WTC11 (cell line): ENCODE data around the gene CHST1. TPM values are rescaled to one million over a fixed set of nuclear protein-coding genes. Genes with fewer than 3 reads are reported as not detected.

ENCODE experiments used
- ATAC-seq: fragments of 200-7000 bp; cut with Tn5 transposase; 2 replicates; pipeline ENCODE4 v1.10.0; 2021; ENCODE audit warnings: mild to moderate bottlenecking, moderate library complexity
- CTCF ChIA-PET: fragments of 300-600 bp; sonication (Branson Sonifier 250); formaldehyde crosslinking; loops from one replicate; lab custom pipeline; 2021; ENCODE audit warnings: antibody characterized with exemption; lab: Charles Lee
- POLR2A ChIA-PET: fragments of 350-600 bp; sonication (Branson Sonifier 250); formaldehyde crosslinking; loops from one replicate; lab custom pipeline; 2021; ENCODE audit warnings: antibody characterized with exemption; lab: Charles Lee
- DNase-seq: peaks from one replicate; pipeline ENCODE4 v3.0.0; 2021; ENCODE audit warnings: low spot score
- H3K27ac Mint-ChIP-seq: 2 replicates; pipeline ENCODE4 v1.8.0; 2021; ENCODE audit warnings: mixed read lengths
- H3K27me3 Mint-ChIP-seq: 2 replicates; pipeline ENCODE4 v1.8.0; 2021; ENCODE audit warnings: low read depth, mild to moderate bottlenecking, moderate library complexity, mixed read lengths
- H3K36me3 Mint-ChIP-seq: 2 replicates; pipeline ENCODE4 v1.8.0; 2021; ENCODE audit warnings: mixed read lengths
- H3K4me1 Mint-ChIP-seq: 2 replicates; pipeline ENCODE4 v1.8.0; 2022; ENCODE audit warnings: mixed read lengths
- H3K4me3 Mint-ChIP-seq: 2 replicates; pipeline ENCODE4 v1.8.0; 2021; ENCODE audit warnings: mild to moderate bottlenecking, moderate library complexity, mixed read lengths
- H3K9me3 Mint-ChIP-seq: 2 replicates; pipeline ENCODE4 v1.8.0; 2021; ENCODE audit warnings: mixed read lengths
- FOXK1 ChIP-seq: sonication (generic); formaldehyde crosslinking; IDR thresholded peaks from 2 replicates; pipeline ENCODE4 v1.8.0; 2022; ENCODE audit warnings: mild to moderate bottlenecking, moderate library complexity, missing genetic modification reagents
- GABPB1 ChIP-seq: sonication (generic); formaldehyde crosslinking; IDR thresholded peaks from 2 replicates; pipeline ENCODE4 v1.8.1; 2023; ENCODE audit warnings: mild to moderate bottlenecking, missing genetic modification reagents
- GTF2I ChIP-seq: fragments of 250-450 bp; sonication (Bioruptor Pico); conservative IDR thresholded peaks from 2 replicates; pipeline ENCODE4 v1.4.0; 2021; ENCODE audit warnings: mild to moderate bottlenecking
- MYBL2 ChIP-seq: sonication (generic); formaldehyde crosslinking; IDR thresholded peaks from 2 replicates; pipeline ENCODE4 v1.8.1; 2023; ENCODE audit warnings: mild to moderate bottlenecking, moderate library complexity, missing genetic modification reagents
- NFATC4 ChIP-seq: fragments of 250-450 bp; sonication (Bioruptor Pico); IDR thresholded peaks from 2 replicates; pipeline ENCODE4 v1.9.0; 2021; ENCODE audit warnings: mild to moderate bottlenecking
- SOX15 ChIP-seq: fragments of 250-450 bp; sonication (Bioruptor Pico); IDR thresholded peaks from 2 replicates; pipeline ENCODE4 v1.9.0; 2021; ENCODE audit warnings: mild to moderate bottlenecking
- TP53 ChIP-seq: sonication (generic); formaldehyde crosslinking; IDR thresholded peaks from 2 replicates; pipeline ENCODE4 v1.8.1; 2023; ENCODE audit warnings: mild to moderate bottlenecking, missing genetic modification reagents
- ZNF263 ChIP-seq: sonication (generic); formaldehyde crosslinking; IDR thresholded peaks from 2 replicates; pipeline ENCODE4 v1.8.1; 2022; ENCODE audit warnings: low read depth, mild to moderate bottlenecking, moderate library complexity, missing genetic modification reagents
- ZNF317 ChIP-seq: sonication (generic); formaldehyde crosslinking; IDR thresholded peaks from 2 replicates; pipeline ENCODE4 v1.8.1; 2023; ENCODE audit warnings: low read depth, mild to moderate bottlenecking, moderate library complexity, missing genetic modification reagents, borderline replicate concordance
- ZNF396 ChIP-seq: fragments of 250-450 bp; sonication (Bioruptor Pico); IDR thresholded peaks from 2 replicates; pipeline ENCODE4 v1.8.0; 2021; ENCODE audit warnings: mild to moderate bottlenecking, moderate library complexity, borderline replicate concordance
- total RNA-seq: library from RNA; stranded (reverse); gene quantifications from 3 replicates; pipeline ENCODE4 v1.2.3, GENCODE V29; 2021
- TF ChIP-seq, protein P1 (sequence below): sonication (generic); formaldehyde crosslinking; IDR thresholded peaks from 2 replicates; pipeline ENCODE4 v1.8.0; 2022; ENCODE audit warnings: mild to moderate bottlenecking, missing genetic modification reagents
- TF ChIP-seq, protein P2 (sequence below): sonication (generic); formaldehyde crosslinking; IDR thresholded peaks from 2 replicates; pipeline ENCODE4 v1.8.1; 2023; ENCODE audit warnings: mild to moderate bottlenecking, missing genetic modification reagents
- TF ChIP-seq, protein P3 (sequence below): sonication (generic); formaldehyde crosslinking; IDR thresholded peaks from 2 replicates; pipeline ENCODE4 v1.8.1; 2022; ENCODE audit warnings: low read depth, mild to moderate bottlenecking, moderate library complexity, missing genetic modification reagents, borderline replicate concordance
- TF ChIP-seq, protein P4 (sequence below): fragments of 200-600 bp; IDR thresholded peaks from 2 replicates; pipeline ENCODE4 v1.8.0; 2022; ENCODE audit warnings: antibody characterized with exemption
- TF ChIP-seq, protein P5 (sequence below): sonication (generic); formaldehyde crosslinking; IDR thresholded peaks from 2 replicates; pipeline ENCODE4 v1.8.1; 2023; ENCODE audit warnings: mild to moderate bottlenecking, missing genetic modification reagents
- TF ChIP-seq, protein P6 (sequence below): sonication (generic); formaldehyde crosslinking; IDR thresholded peaks from 2 replicates; pipeline ENCODE4 v1.8.1; 2023; ENCODE audit warnings: mild to moderate bottlenecking, missing genetic modification reagents, borderline replicate concordance
- TF ChIP-seq, protein P7 (sequence below): sonication (generic); formaldehyde crosslinking; IDR thresholded peaks from 2 replicates; pipeline ENCODE4 v1.8.1; 2023; ENCODE audit warnings: mild to moderate bottlenecking, missing genetic modification reagents, moderate library complexity
- TF ChIP-seq, protein P8 (sequence below): sonication (generic); formaldehyde crosslinking; IDR thresholded peaks from 2 replicates; pipeline ENCODE4 v1.8.0; 2022; ENCODE audit warnings: missing genetic modification reagents

CHST1 gene
- total RNA-seq, 1 experiment from 2014 or later, result 2.4 TPM

DNA sequence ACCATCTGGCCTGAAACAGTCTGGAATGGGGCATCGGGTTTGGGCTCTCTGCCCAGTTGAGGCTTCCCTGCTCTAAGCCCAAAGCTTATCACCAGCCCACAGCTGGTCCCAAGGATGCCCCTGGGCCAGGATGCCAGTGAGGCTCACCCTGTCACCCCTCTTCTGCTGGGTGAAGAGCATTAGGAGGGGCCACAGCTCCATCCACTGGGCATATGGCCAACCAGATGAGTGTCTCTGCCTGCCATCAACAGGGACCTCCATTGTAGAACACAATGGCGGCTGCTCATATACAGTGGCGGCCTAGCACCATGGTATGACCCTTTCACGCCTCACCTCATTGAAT, 5.6 kb downstream of the CHST1 start:
- Mint-ChIP-seq H3K4me3 (no peak overlapping the region), H3K36me3 (no peaks in the 10 kb centered on the region), H3K9me3 (no peaks in the 10 kb centered on the region), H3K27me3 (peaks cover 28% of the 10 kb centered on the region)
- no peak for ATAC-seq
- CTCF ChIA-PET, result interaction anchor here (0.6 to 13.5 kb wide), 3 partner anchors 106 to 288 kb away, joined by 4 to 184 read pairs (median 155); no protein-coding TSS in a partner anchor
- TF ChIP-seq, protein P1, sequence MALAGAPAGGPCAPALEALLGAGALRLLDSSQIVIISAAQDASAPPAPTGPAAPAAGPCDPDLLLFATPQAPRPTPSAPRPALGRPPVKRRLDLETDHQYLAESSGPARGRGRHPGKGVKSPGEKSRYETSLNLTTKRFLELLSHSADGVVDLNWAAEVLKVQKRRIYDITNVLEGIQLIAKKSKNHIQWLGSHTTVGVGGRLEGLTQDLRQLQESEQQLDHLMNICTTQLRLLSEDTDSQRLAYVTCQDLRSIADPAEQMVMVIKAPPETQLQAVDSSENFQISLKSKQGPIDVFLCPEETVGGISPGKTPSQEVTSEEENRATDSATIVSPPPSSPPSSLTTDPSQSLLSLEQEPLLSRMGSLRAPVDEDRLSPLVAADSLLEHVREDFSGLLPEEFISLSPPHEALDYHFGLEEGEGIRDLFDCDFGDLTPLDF (CRISPR knock-in tag), result no peak
- TF ChIP-seq, protein P2, sequence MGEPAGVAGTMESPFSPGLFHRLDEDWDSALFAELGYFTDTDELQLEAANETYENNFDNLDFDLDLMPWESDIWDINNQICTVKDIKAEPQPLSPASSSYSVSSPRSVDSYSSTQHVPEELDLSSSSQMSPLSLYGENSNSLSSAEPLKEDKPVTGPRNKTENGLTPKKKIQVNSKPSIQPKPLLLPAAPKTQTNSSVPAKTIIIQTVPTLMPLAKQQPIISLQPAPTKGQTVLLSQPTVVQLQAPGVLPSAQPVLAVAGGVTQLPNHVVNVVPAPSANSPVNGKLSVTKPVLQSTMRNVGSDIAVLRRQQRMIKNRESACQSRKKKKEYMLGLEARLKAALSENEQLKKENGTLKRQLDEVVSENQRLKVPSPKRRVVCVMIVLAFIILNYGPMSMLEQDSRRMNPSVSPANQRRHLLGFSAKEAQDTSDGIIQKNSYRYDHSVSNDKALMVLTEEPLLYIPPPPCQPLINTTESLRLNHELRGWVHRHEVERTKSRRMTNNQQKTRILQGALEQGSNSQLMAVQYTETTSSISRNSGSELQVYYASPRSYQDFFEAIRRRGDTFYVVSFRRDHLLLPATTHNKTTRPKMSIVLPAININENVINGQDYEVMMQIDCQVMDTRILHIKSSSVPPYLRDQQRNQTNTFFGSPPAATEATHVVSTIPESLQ, result no peak
- TF ChIP-seq GABPB1, result no peak
- TF ChIP-seq ZNF263 (CRISPR knock-in tag), result no peak
- TF ChIP-seq ZNF396 (CRISPR knock-in tag), result no peak
- TF ChIP-seq MYBL2 (CRISPR knock-in tag), result no peak
- TF ChIP-seq, protein P3, sequence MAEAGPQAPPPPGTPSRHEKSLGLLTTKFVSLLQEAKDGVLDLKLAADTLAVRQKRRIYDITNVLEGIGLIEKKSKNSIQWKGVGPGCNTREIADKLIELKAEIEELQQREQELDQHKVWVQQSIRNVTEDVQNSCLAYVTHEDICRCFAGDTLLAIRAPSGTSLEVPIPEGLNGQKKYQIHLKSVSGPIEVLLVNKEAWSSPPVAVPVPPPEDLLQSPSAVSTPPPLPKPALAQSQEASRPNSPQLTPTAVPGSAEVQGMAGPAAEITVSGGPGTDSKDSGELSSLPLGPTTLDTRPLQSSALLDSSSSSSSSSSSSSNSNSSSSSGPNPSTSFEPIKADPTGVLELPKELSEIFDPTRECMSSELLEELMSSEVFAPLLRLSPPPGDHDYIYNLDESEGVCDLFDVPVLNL (CRISPR knock-in tag), result no peak
- TF ChIP-seq GTF2I (CRISPR knock-in tag), result no peak
- TF ChIP-seq SOX15 (CRISPR knock-in tag), result no peak
- TF ChIP-seq, protein P4, sequence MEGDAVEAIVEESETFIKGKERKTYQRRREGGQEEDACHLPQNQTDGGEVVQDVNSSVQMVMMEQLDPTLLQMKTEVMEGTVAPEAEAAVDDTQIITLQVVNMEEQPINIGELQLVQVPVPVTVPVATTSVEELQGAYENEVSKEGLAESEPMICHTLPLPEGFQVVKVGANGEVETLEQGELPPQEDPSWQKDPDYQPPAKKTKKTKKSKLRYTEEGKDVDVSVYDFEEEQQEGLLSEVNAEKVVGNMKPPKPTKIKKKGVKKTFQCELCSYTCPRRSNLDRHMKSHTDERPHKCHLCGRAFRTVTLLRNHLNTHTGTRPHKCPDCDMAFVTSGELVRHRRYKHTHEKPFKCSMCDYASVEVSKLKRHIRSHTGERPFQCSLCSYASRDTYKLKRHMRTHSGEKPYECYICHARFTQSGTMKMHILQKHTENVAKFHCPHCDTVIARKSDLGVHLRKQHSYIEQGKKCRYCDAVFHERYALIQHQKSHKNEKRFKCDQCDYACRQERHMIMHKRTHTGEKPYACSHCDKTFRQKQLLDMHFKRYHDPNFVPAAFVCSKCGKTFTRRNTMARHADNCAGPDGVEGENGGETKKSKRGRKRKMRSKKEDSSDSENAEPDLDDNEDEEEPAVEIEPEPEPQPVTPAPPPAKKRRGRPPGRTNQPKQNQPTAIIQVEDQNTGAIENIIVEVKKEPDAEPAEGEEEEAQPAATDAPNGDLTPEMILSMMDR, result no peak
- TF ChIP-seq FOXK1, result no peak
- no peak for TF ChIP-seq ZNF317 (CRISPR knock-in tag)
- TF ChIP-seq, protein P5, sequence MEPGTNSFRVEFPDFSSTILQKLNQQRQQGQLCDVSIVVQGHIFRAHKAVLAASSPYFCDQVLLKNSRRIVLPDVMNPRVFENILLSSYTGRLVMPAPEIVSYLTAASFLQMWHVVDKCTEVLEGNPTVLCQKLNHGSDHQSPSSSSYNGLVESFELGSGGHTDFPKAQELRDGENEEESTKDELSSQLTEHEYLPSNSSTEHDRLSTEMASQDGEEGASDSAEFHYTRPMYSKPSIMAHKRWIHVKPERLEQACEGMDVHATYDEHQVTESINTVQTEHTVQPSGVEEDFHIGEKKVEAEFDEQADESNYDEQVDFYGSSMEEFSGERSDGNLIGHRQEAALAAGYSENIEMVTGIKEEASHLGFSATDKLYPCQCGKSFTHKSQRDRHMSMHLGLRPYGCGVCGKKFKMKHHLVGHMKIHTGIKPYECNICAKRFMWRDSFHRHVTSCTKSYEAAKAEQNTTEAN (CRISPR knock-in tag), result no peak
- TF ChIP-seq, protein P6, sequence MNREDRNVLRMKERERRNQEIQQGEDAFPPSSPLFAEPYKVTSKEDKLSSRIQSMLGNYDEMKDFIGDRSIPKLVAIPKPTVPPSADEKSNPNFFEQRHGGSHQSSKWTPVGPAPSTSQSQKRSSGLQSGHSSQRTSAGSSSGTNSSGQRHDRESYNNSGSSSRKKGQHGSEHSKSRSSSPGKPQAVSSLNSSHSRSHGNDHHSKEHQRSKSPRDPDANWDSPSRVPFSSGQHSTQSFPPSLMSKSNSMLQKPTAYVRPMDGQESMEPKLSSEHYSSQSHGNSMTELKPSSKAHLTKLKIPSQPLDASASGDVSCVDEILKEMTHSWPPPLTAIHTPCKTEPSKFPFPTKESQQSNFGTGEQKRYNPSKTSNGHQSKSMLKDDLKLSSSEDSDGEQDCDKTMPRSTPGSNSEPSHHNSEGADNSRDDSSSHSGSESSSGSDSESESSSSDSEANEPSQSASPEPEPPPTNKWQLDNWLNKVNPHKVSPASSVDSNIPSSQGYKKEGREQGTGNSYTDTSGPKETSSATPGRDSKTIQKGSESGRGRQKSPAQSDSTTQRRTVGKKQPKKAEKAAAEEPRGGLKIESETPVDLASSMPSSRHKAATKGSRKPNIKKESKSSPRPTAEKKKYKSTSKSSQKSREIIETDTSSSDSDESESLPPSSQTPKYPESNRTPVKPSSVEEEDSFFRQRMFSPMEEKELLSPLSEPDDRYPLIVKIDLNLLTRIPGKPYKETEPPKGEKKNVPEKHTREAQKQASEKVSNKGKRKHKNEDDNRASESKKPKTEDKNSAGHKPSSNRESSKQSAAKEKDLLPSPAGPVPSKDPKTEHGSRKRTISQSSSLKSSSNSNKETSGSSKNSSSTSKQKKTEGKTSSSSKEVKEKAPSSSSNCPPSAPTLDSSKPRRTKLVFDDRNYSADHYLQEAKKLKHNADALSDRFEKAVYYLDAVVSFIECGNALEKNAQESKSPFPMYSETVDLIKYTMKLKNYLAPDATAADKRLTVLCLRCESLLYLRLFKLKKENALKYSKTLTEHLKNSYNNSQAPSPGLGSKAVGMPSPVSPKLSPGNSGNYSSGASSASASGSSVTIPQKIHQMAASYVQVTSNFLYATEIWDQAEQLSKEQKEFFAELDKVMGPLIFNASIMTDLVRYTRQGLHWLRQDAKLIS (CRISPR knock-in tag), result no peak
- no peak for TF ChIP-seq NFATC4 (CRISPR knock-in tag)
- TF ChIP-seq TP53 (CRISPR knock-in tag), result no peak
- TF ChIP-seq, protein P7, sequence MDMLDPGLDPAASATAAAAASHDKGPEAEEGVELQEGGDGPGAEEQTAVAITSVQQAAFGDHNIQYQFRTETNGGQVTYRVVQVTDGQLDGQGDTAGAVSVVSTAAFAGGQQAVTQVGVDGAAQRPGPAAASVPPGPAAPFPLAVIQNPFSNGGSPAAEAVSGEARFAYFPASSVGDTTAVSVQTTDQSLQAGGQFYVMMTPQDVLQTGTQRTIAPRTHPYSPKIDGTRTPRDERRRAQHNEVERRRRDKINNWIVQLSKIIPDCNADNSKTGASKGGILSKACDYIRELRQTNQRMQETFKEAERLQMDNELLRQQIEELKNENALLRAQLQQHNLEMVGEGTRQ (CRISPR knock-in tag), result no peak
- TF ChIP-seq, protein P8, sequence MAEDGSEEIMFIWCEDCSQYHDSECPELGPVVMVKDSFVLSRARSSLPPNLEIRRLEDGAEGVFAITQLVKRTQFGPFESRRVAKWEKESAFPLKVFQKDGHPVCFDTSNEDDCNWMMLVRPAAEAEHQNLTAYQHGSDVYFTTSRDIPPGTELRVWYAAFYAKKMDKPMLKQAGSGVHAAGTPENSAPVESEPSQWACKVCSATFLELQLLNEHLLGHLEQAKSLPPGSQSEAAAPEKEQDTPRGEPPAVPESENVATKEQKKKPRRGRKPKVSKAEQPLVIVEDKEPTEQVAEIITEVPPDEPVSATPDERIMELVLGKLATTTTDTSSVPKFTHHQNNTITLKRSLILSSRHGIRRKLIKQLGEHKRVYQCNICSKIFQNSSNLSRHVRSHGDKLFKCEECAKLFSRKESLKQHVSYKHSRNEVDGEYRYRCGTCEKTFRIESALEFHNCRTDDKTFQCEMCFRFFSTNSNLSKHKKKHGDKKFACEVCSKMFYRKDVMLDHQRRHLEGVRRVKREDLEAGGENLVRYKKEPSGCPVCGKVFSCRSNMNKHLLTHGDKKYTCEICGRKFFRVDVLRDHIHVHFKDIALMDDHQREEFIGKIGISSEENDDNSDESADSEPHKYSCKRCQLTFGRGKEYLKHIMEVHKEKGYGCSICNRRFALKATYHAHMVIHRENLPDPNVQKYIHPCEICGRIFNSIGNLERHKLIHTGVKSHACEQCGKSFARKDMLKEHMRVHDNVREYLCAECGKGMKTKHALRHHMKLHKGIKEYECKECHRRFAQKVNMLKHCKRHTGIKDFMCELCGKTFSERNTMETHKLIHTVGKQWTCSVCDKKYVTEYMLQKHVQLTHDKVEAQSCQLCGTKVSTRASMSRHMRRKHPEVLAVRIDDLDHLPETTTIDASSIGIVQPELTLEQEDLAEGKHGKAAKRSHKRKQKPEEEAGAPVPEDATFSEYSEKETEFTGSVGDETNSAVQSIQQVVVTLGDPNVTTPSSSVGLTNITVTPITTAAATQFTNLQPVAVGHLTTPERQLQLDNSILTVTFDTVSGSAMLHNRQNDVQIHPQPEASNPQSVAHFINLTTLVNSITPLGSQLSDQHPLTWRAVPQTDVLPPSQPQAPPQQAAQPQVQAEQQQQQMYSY (CRISPR knock-in tag), result no peak
- TF ChIP-seq, all 79 proteins: peak for 0
- Mint-ChIP-seq H3K4me1 (peaks cover 45% of the 10 kb centered on the region), H3K27ac (no peak overlapping the region)
- POLR2A ChIA-PET, result no interaction called here
- DNase-seq, result no peak
